PC-3 (cell line): ENCODE measurements around the gene PGAP2. TPM values are rescaled to one million over a fixed set of nuclear protein-coding genes. Genes with fewer than 3 reads are reported as not detected.
A peak's percentile ranks its signal among the peaks of the same experiment; 100 is the strongest.

Experiments
- ATAC-seq: fragments of 200-7000 bp; cut with Tn5 transposase; 2 replicates; pipeline ENCODE4 v1.9.1; 2020; ENCODE audit warnings: mild to moderate bottlenecking, moderate library complexity
- BruUV-seq: library from RNA; stranded (reverse); fragments of 400-500 nt; replicated peaks from 2 replicates; lab custom pipeline; 2021; lab: Mats Ljungman, UMichigan
- CTCF ChIA-PET: fragments of 300-600 bp; sonication (Branson Sonifier 250); formaldehyde crosslinking; loops from one replicate; lab custom pipeline; 2022; ENCODE audit warnings: antibody characterized with exemption; lab: Charles Lee
- POLR2A ChIA-PET: fragments of 300-600 bp; sonication (Branson Sonifier 250); formaldehyde crosslinking; loops from one replicate; lab custom pipeline; 2022; ENCODE audit warnings: antibody characterized with exemption; ENCODE audit not compliant: unreplicated experiment; lab: Charles Lee
- DNase-seq: peaks from one replicate; pipeline ENCODE4 v3.0.0-alpha.2; 2015
- H2AFZ ChIP-seq: fragments of 300-600 bp; sonication (generic); 2 replicates; pipeline ENCODE4 v1.6.0; 2016; ENCODE audit warnings: antibody characterized with exemption, low read length
- H3F3A ChIP-seq: fragments of 300-600 bp; sonication (generic); one replicate; pipeline ENCODE4 v1.6.0; 2017; ENCODE audit warnings: antibody characterized with exemption, low read length, control low read depth, mild to moderate bottlenecking; ENCODE audit not compliant: unreplicated experiment
- H3K27ac ChIP-seq: fragments of 300-600 bp; sonication (generic); 2 replicates; pipeline ENCODE4 v1.5.1; 2016; ENCODE audit warnings: mild to moderate bottlenecking, low read length
- H3K27me3 ChIP-seq: fragments of 300-600 bp; sonication (generic); 2 replicates; pipeline ENCODE4 v1.6.1; 2016; ENCODE audit warnings: low read length, mixed read lengths
- H3K36me3 ChIP-seq: fragments of 300-600 bp; sonication (generic); 2 replicates; pipeline ENCODE4 v1.6.1; 2016; ENCODE audit warnings: low read depth, mixed run types, low read length, mixed read lengths
- H3K4me1 ChIP-seq: fragments of 300-600 bp; sonication (generic); 2 replicates; pipeline ENCODE4 v1.5.1; 2016; ENCODE audit warnings: low read length; ENCODE audit not compliant: insufficient read depth
- H3K4me2 ChIP-seq: fragments of 300-600 bp; sonication (generic); 2 replicates; pipeline ENCODE4 v1.6.0; 2016; ENCODE audit warnings: low read length
- H3K4me3 ChIP-seq: fragments of 300-600 bp; sonication (generic); 2 replicates; pipeline ENCODE4 v1.5.1; 2016; ENCODE audit warnings: mild to moderate bottlenecking, low read length, mixed read lengths
- H3K79me2 ChIP-seq: fragments of 300-600 bp; sonication (generic); 2 replicates; pipeline ENCODE4 v1.6.1; 2017; ENCODE audit warnings: low read length, mixed read lengths
- H3K9ac ChIP-seq: fragments of 300-600 bp; sonication (generic); 2 replicates; pipeline ENCODE4 v1.6.0; 2016; ENCODE audit warnings: mild to moderate bottlenecking, low read length
- H3K9me2 ChIP-seq: fragments of 300-600 bp; sonication (generic); replicated peaks from 2 replicates; pipeline ENCODE4 v1.6.1; 2016; ENCODE audit warnings: mixed run types, low read length, mixed read lengths
- H3K9me3 ChIP-seq: fragments of 300-600 bp; sonication (generic); 2 replicates; pipeline ENCODE4 v1.6.1; 2016; ENCODE audit warnings: low read length, mixed read lengths
- H4K20me1 ChIP-seq: fragments of 300-600 bp; sonication (generic); 2 replicates; pipeline ENCODE4 v1.6.1; 2016; ENCODE audit warnings: low read length, mixed read lengths
- EZH2 ChIP-seq: fragments of 300-600 bp; sonication (generic); IDR thresholded peaks from one replicate; pipeline ENCODE4 v1.6.1; 2017; ENCODE audit warnings: antibody characterized with exemption, mild to moderate bottlenecking, low read length; ENCODE audit not compliant: unreplicated experiment
- EZH2phosphoT487 ChIP-seq: fragments of 300-600 bp; sonication (generic); IDR thresholded peaks from 2 replicates; pipeline ENCODE4 v1.6.1; 2018; ENCODE audit warnings: mild to moderate bottlenecking, antibody characterized with exemption, low read length, borderline replicate concordance
- intact Hi-C: fragments of 100-400 bp; cut with micrococcal nuclease; formaldehyde crosslinking; loops from 2 replicates; pipeline ENCODE4 v1.9.0; 2023
- total RNA-seq: library from RNA; depleted of rRNA; stranded (reverse); fragments of >200 nt; gene quantifications from 2 replicates; pipeline ENCODE4 v1.2.3, GENCODE V29; 2014
- TF ChIP-seq, protein P1 (sequence below): fragments of 300-600 bp; sonication (generic); conservative IDR thresholded peaks from 2 replicates; pipeline ENCODE4 v1.5.1; 2017; ENCODE audit warnings: antibody characterized with exemption, low read depth, mild to moderate bottlenecking, low read length

Gene PGAP2
- total RNA-seq, 1 experiment from 2014 or later: 25.9 TPM

DNA sequence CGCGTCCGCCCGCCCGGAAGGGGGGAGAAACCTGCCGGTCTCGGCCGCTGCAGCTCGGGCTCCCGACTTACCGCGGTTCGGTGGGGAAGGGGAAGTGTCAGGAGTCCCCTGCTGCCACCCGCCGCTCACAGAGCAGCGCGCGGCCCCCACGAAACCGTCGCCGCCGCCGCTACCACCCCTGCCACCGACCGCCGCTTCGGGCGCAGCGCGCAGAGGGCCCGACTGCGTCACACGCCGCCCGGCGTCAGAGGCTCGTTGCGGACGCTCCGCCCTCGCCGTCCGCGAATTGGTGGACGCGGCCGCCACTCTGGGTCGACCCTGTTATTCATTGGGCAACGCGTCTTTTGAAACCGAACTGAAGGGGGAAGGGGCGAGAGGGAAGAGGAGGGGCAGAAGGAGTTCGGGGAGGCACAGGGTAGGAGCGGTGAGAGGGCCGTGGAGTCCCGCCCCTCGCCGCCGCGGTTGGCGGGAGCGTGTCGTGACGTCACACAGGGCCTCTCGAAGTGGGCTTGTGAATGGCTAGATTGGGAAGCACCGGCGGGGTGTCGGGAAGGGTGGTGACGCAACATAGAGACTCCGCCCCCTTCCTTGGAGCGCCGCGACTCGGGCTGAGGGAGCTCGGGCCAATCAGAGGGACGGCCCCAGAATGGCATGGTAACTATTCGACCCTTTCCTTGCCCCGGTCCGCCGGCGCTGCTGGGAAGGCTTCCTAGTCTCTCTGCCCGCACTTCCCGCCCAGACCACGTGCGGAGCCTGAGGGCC is 10.8 kb upstream of the PGAP2 start, which contains the start of gene NUP98:
TSS of gene NUP98 (minus strand) at position 226 of the 762 bp plus-strand sequence. CDS start 15,437 bp downstream, outside the sequence.
- Histone ChIP-seq H3K27me3 (no peaks in the 10 kb centered on the region), H3K4me3 (peak within 1 kb of the TSS; percentile 99), H3K27ac (peak within 1 kb of the TSS; percentile 74), H3K9me2 (no peaks in the 10 kb centered on the region), H3K9ac (peak within 1 kb of the TSS; percentile 97), H2AFZ (peak within 1 kb of the TSS; percentile 97), H3K79me2 (peaks cover 52% of the 10 kb centered on the region), H3K36me3 (peaks cover 6% of the 10 kb centered on the region; the same call in 1 of the 2 replicates), H3F3A (no peaks in the 10 kb centered on the region), H3K9me3 (no peaks in the 10 kb centered on the region), H3K4me2 (peak within 1 kb of the TSS; percentile 96), H4K20me1 (peaks cover 32% of the 10 kb centered on the region), H3K4me1 (peaks cover 21% of the 10 kb centered on the region)
- intact Hi-C loops: loop anchor here (1.0 kb wide), 1 partner anchor 11 kb away; the partner anchor contains the start of gene PGAP2
- POLR2A ChIA-PET: interaction anchor here (0.6 kb wide), 1 partner anchor 17 kb away, joined by 4 read pairs; no protein-coding TSS in a partner anchor
- DNase-seq (peak; percentile 99), ATAC-seq (peak; percentile 89)
- CTCF ChIA-PET: interaction anchor here (0.6 to 1.5 kb wide), 2 partner anchors 11 to 44 kb away, joined by 5 to 7 read pairs; no protein-coding TSS in a partner anchor
- TF ChIP-seq EZH2: no peak
- TF ChIP-seq EZH2phosphoT487: no peak
- TF ChIP-seq, protein P1, sequence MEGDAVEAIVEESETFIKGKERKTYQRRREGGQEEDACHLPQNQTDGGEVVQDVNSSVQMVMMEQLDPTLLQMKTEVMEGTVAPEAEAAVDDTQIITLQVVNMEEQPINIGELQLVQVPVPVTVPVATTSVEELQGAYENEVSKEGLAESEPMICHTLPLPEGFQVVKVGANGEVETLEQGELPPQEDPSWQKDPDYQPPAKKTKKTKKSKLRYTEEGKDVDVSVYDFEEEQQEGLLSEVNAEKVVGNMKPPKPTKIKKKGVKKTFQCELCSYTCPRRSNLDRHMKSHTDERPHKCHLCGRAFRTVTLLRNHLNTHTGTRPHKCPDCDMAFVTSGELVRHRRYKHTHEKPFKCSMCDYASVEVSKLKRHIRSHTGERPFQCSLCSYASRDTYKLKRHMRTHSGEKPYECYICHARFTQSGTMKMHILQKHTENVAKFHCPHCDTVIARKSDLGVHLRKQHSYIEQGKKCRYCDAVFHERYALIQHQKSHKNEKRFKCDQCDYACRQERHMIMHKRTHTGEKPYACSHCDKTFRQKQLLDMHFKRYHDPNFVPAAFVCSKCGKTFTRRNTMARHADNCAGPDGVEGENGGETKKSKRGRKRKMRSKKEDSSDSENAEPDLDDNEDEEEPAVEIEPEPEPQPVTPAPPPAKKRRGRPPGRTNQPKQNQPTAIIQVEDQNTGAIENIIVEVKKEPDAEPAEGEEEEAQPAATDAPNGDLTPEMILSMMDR: no peak
- no TSS peak for BruUV-seq

DNA sequence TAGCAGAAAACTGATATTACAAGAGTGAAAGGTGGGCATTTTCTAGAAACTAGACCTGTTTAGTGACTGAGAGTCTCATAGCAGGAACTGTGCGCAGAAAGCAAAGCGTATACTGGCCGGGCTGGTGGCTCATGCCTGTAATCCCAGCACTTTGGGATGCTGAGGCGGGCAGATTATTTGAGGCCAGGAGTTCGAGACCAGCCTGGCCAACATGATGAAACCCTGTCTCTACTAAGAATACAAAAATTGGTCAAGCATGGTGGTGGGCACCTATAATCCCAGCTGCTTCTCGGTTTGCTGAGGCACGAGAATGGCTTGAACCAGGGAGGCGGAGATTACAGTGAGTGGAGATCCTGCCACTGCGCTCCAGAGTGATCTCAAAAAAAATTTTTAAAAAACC is 9.2 kb upstream of the PGAP2 start:
- ChIA-PET CTCF (no interaction called here), POLR2A (no interaction called here)
- Histone ChIP-seq H3K79me2 (peaks cover 35% of the 10 kb centered on the region), H3K27me3 (no peaks in the 10 kb centered on the region), H3K9me3 (no peaks in the 10 kb centered on the region), H4K20me1 (peaks cover 25% of the 10 kb centered on the region), H3K36me3 (no peaks in the 10 kb centered on the region), H3K9ac (no peak overlapping the region), H2AFZ (no peak overlapping the region), H3K4me3 (no peak overlapping the region), H3K4me2 (no peak overlapping the region), H3K9me2 (no peaks in the 10 kb centered on the region), H3K27ac (no peak overlapping the region), H3F3A (no peaks in the 10 kb centered on the region), H3K4me1 (peaks cover 25% of the 10 kb centered on the region)
- TF ChIP-seq EZH2phosphoT487: no peak
- TF ChIP-seq EZH2: no peak
- TF ChIP-seq, protein P1: no peak
- ATAC-seq: no peak
- no peak for DNase-seq
- no TSS peak for BruUV-seq
- intact Hi-C loops: no loop called here

DNA sequence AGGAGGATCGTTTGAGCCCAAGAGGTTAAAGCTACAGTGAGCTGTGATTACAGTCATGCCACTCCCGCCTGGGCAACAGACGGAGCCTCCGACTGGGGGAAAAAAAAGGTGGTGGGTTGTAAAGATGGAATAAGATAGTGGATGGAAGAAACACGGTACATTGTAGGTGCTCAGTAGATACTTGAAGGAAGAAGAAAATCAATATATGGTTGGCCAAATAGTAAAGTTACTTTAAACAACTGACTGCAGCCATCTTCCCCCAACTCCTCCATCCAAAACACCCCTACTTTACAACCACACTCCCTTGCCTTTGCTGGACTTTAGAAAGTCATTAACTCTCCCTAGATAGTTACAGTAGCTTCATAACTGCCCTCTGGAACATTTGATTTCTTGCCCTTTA is 8.5 kb upstream of the PGAP2 start:
- Histone ChIP-seq H3K27me3 (no peaks in the 10 kb centered on the region), H3K9me3 (no peaks in the 10 kb centered on the region), H3K9ac (no peak overlapping the region), H3K36me3 (no peaks in the 10 kb centered on the region), H3K4me3 (no peak overlapping the region), H3K4me2 (no peak overlapping the region), H3F3A (no peaks in the 10 kb centered on the region), H3K4me1 (peaks cover 23% of the 10 kb centered on the region), H3K79me2 (peaks cover 28% of the 10 kb centered on the region), H4K20me1 (peaks cover 18% of the 10 kb centered on the region), H3K9me2 (no peaks in the 10 kb centered on the region), H2AFZ (no peak overlapping the region), H3K27ac (no peak overlapping the region)
- DNase-seq (no peak), ATAC-seq (no peak)
- intact Hi-C loops: no loop called here
- no TSS peak for BruUV-seq
- ChIA-PET CTCF (no interaction called here), POLR2A (no interaction called here)
- TF ChIP-seq, protein P1: no peak
- TF ChIP-seq EZH2phosphoT487: no peak
